DMS 273 treated with DMSO at 0.1 percent for 48 hours (cell line): ENCODE results near the gene SLC2A9.

ENCODE experiments used
- DNase-seq: peaks from one replicate; lab custom pipeline; 2025; lab: John Stamatoyannopoulos, UW

The SLC2A9 gene

GRCh38 chr4:10045481-10045880 is 24.2 kb upstream of the SLC2A9 start:
- DNase-seq: no peak

GRCh38 chr4:10041036-10041435 is 19.7 kb upstream of the SLC2A9 start:
- DNase-seq: no peak

GRCh38 chr4:10040049-10040892 is 19.0 kb upstream of the SLC2A9 start:
- DNase-seq: no peak

- no peak for DNase-seq
Measured at GRCh38 chr4:10036807-10037342, 15.6 kb upstream of the SLC2A9 start.

DNA sequence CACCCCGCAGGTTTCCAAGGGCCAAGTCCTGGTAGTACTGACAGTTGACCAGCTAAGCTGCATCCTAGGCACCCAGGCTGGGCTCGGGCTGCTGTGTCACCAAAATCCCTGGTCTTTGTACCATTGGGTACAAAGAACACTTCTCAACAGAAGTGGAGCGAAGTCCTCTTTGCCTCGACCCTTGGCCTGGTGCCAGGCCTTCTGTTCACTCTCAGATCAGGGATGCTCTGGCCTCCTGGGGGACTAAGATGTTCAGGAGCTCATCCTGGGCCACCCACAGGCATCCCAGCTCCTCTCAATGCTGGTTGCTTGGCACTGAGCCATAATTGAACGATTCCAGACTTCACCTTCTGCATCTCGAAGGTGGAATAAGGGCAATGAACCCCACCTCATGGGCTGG is 13.8 kb upstream of the SLC2A9 start:
- DNase-seq: no peak

DNA sequence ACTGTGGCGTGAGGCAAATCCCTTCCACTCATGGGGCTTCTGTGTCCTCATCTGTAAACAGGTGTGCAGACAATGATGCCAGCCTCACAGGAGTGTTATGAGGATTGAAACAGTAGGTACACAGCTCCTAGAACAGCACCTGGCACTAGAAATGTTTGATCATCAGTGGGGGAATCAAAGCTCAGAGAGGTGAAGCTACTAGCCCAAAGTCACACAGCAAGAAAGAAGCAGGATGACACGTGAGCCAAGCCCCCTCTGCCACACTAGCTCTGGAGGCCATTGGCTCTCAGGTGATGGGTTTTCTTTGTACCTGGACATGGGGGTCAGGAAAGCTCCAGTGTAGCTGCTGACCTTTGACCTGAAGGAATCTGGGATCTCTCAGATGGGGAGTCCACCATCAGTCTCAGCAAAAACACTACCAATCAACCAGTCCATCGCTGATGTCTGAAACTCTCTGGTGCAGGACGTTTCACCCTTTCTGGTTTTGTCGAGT is 13.4 kb upstream of the SLC2A9 start:
- DNase-seq: no peak

DNA sequence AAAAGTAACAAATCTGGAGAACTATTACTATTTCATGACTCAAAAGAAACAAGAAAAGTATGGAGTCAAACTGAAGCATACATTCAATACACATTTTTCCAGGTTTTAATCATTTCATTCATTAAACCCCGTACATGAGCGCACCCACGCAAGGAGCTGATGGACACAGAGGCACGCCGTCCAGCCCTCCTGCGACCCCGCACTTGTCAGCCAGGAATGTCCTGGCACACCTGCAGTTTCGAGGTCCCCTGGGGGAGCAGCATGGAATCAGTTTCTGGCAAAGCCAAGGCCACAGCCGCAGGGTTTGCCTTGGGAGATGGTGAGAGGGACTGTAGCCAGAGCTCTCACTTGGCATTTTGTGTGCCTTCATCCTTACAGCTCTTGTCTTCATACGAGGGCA is 12.8 kb upstream of the SLC2A9 start:
- no peak for DNase-seq

DNA sequence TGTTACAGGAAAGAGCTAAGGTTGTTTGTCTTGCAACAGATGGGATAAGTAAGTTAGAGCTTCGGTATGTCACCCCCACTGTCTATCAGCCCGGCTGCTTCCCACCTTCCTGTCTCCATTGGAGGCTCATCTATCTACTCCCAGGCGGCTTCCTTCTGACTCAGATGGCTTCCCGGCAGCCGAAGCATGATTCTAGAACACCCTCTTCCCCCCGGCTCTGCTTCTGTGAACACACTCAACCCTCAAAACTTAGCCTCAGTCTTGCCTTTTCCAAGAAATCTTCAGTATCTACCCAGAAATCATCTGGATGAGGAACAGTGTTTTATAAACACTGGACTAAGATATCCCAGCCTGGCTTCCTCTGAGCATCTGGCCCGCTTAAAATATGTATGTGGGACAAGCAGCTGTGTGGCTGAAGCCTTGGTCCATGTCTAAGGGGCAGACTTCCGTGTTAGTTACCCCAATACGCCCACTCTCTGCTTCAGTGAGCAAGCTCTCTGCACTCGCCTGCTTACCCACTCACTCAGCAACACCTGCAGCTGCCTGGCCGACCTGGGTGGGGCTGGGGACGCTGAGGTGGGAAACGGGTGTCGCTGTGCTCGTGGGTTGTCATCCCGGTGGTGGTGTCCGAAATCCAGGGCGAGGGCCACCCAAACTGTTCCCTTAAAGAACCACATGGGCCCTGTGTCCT is 12.0 kb upstream of the SLC2A9 start:
- DNase-seq: no peak

GRCh38 chr4:10032625-10033024 is 11.3 kb upstream of the SLC2A9 start:
- DNase-seq: no peak

DNA sequence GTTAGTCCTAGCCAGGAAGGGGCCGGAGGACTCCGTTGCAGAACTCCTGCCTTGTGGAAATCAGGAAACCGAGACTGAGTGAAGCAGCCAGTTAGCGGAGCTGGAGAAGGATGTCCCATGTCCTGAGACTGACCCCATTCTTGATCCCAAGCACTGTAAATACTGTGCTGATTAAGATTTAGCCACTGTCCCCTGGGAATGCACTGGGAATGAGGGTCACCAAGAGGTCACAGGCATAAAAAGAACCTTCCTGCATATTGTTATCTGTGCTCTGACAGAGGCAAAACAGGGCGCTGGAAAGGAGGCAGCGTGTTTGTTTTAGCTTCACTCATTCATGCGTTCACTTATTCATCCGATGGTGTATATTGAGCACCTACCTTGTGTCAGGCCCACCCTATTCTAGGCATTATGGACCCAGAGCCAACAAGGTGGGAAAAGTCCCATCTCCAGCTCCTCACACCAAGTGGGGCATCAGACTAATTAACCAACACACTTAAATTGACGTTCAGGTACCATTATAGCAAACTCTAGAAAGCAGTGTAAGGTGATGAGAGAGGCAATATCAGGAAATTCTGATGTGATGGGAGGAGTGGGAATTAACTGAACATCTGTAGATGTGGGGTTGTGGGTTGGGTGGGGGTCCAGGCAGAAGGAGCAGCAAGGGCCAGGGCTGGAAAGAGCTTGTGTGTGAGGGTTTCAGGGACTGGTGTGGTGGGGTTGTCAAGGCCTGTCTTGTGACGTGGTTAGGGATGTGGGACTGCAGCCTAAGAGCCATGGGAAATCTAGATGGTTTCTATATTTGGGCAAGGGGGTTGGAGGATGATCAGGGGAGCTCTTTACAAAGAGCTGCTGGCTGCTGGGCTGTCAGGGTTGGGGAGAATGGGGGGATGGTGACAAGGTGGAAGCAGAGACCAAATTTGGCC is 10.6 kb upstream of the SLC2A9 start:
- DNase-seq: no peak

DNA sequence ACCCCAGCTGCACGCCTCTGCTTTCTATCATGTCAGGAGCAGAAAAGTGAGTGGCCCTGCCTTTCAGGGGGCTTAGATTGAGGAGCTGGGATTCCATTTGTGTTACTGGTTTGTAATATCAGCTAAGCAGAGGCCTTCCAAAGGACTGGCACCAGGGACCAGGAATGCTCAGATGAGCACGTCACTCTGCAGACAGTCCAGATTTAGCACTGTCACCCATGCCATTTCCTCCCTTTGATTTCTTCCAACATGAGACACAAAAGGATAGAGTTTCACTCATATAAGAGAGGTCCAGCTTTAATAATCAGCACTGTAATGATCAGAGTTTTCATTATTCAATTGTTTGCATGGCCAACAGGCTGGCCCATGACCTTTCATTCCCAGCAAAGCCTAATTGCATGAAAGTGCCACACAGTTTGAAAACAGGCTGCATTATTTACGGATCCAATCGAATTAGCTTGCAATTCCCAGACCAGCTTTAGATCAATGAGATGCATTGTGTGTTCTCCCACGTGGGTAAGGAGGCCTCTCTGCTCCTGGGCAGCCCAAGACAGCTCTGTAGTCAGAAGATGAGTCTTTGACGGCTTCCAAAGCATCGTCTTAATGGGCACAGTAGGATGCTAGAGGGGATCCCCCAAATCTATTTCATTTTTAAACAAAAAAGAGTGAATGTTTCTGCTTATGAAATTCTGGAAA is 9.8 kb upstream of the SLC2A9 start:
- no peak for DNase-seq

DNA sequence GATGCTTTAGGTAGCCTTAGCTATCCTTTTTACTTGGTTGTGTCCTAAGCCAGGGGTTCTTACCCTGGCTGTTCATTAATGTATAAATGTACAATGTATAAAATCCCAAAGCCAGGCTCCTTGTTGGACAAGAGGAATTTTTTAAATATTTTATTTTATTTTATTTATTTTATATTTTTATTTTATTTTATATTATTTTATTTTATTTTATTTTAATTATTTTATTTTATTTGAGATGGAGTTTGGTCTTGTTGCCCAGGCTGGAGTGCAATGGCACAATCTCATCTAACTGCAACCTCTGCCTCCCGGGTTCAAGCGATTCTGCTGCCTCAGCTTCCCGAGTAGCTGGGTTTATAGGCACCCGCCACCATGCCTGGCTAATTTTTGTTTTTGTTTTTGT is 8.1 kb upstream of the SLC2A9 start:
- DNase-seq: no peak

DNA sequence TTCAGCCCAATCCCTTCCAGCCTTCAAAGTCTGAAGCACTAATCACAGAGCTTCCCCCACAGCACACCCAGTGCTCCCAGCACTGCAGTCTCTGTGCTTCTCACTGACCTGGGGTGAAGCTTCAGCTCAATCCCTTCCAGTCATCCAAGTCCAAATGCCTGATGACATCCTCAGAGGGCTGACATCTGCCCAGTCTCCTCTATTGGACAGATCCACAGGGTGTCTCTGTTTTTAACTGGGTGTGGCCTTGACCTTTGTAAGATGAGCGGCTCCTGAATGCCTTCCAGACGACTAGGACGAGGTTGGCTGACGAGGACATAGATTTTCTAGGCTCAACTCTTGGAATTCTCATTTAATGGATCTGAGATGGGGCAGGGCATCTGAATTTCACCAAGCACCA is 7.6 kb upstream of the SLC2A9 start:
- DNase-seq: no peak

- DNase-seq: no peak
Measured at GRCh38 chr4:10026485-10026884, 5.2 kb upstream of the SLC2A9 start.

DNA sequence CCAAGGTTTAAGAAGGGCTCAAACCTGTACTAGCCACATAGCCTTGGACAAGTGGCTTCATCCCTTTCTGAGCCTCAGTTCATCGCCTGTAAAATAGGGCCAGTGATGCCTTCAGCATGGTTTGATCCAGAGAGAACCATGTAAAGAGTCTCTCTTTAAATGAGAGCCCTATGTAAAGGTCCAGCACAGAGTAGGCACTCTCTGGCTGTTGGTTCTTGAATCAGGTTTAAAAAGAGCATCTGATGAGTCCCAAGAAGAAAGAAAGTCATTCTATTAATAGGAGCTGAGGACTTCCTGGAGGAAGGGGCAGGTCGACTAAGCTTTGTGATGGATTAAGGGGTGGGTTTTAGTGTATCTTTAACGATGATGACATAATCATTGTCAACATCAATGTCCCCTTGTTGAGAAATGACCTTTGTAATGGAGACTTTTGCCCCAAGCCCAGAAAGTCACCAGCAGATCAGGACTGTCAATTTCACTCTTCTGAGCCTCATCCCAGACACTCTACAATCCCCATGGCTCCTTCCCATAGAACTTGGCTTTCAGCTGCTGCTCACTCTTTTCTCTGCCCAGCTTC is 4.0 kb upstream of the SLC2A9 start:
- no peak for DNase-seq

- no peak for DNase-seq
Measured at GRCh38 chr4:10024303-10024702, 3.0 kb upstream of the SLC2A9 start.

DNA sequence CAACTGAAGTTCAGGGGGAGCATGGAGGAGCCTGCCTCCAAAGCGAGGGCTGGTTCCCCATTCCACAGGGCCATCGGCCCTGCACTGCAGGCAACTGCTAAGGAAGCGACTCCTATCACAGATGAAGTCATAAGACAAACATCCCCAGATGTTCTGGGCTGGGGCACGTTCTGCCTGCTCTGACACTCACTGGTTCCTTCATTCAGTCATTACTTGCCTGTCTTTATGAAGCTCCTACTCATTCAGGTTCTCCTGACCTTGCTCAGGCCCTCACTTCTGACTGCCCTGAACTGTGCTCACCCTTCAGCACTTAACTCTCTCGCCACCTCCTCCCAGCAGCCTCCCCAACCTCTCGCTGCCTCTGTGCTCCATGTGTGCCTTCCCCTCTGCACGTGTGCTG is 2.5 kb upstream of the SLC2A9 start:
- no peak for DNase-seq

DNA sequence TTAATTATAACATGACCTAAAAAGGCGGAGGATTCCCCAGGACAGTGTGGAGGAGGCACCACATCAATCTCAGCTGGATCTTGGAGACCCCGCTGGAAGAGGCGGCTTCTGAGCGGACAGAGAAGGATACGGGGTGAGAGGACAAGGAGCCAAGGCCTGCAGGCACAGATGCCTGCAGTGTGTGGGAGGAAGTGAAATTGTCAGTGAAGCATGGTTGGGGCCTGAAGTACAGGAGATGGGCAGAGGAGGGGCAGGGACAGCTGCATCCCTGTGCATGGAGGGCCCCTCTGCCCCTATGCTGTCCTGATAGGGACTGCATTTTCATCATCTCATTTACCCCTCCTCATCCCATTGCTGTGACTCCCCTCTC is 1.7 kb upstream of the SLC2A9 start:
- DNase-seq: no peak

DNA sequence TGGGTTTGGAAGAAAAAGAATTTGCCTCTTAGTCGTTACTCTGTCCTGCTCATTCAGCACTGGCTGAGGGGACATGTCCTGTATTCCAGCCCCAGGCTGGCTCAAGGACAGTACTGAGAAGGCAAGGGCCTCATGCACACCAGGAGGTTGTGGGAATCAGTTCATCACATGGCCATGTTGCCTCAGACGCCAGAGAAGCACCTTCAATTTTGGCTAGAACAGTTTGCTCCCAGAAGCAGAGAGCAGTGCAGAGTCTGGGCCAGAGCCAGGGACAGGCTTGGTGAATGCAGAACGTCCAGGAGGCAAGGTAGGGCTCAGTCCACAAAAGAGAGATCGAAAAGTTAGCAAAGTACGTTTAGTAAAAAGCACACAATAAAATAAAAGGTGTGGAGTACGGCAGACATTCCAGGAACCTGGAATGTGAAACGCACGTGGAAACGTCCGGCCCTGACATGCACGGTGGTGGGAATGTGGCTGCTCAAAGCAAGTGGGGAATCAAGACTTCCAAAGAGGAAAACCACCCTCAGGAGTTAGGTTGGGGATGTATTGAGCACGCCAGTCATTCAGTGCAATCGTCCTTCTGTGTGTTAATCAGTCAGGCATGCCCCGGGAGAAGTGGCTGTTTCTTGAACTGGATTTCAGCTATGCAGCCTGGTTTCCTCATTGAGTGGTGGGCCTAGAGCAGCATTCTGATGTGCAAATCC is 1.2 kb upstream of the SLC2A9 start:
- no peak for DNase-seq

DNA sequence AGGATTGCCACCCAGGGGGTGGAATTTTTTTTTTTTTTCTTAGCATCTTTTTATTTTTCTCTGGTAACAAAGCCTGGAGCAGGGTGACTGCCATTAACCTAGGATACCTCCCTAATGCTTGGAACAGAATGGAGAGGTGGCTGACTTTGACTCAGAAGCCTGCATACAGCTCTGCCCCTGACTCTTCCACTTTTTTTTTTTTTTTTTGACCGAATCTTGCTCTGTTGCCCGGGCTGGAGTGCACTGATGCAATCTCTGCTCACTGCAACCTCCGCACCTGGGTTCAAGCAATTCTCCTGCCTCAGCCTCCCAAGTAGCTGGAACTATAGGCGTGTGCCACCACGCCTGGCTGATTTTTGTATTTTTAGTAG is 341 bp upstream of the SLC2A9 start:
- DNase-seq: no peak

DNA sequence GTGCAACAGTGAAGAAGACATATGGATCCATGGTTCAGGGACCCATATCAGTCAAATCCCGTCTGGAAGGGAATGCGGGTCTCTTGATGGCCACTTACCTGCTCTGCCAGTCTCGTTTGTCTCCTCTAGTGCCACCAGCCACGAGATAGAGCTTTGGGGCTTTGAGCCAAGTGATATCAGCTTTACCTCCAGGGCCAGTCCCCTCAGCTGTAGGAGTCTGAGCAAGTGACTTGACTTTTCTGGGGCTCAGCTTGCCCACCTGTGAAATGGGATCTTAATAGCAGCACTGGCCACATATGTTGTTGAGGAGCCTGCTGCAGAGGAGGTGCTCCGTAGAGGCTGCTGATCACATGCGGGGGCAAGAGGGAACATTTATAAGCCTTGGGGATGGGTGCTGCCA is 1.2 kb downstream of the SLC2A9 start:
- DNase-seq: no peak
